Ishikawa (cell line): Measurements from ENCODE around the gene SLC6A13.

Source experiments
- CEBPB ChIP-seq: IDR thresholded peaks from 2 replicates; pipeline ENCODE4 v1.6.1; 2012
- CREB1 ChIP-seq: IDR thresholded peaks from 2 replicates; pipeline ENCODE4 v1.6.1; 2012; ENCODE audit warnings: low read depth
- EGR1 ChIP-seq: IDR thresholded peaks from 2 replicates; pipeline ENCODE4 v1.6.1; 2012
- EP300 ChIP-seq: IDR thresholded peaks from 2 replicates; pipeline ENCODE4 v1.6.1; 2012; ENCODE audit warnings: borderline replicate concordance
- FOXM1 ChIP-seq: IDR thresholded peaks from 2 replicates; pipeline ENCODE4 v1.6.1; 2012; ENCODE audit warnings: low read depth, borderline replicate concordance
- NFIC ChIP-seq: IDR thresholded peaks from 2 replicates; pipeline ENCODE4 v1.6.1; 2012
- RAD21 ChIP-seq: IDR thresholded peaks from 2 replicates; pipeline ENCODE4 v1.6.1; 2012; ENCODE audit warnings: low read depth
- TAF1 ChIP-seq: IDR thresholded peaks from 2 replicates; pipeline ENCODE4 v1.6.1; 2012; ENCODE audit warnings: low read depth, mild to moderate bottlenecking
- TCF12 ChIP-seq: IDR thresholded peaks from 2 replicates; pipeline ENCODE4 v1.6.1; 2012; ENCODE audit warnings: low read depth
- TEAD4 ChIP-seq: IDR thresholded peaks from 2 replicates; pipeline ENCODE4 v1.6.1; 2012
- YY1 ChIP-seq: IDR thresholded peaks from 2 replicates; pipeline ENCODE4 v1.6.1; 2012; ENCODE audit warnings: low read depth
- ZBTB7A ChIP-seq: IDR thresholded peaks from 2 replicates; pipeline ENCODE4 v1.6.1; 2012; ENCODE audit warnings: low read depth
- TF ChIP-seq, protein P1 (sequence below): IDR thresholded peaks from 2 replicates; pipeline ENCODE4 v1.6.1; 2012; ENCODE audit warnings: low read depth, mild to moderate bottlenecking
- TF ChIP-seq, protein P2 (sequence below): IDR thresholded peaks from 2 replicates; pipeline ENCODE4 v1.6.1; 2012
- TF ChIP-seq, protein P3 (sequence below): IDR thresholded peaks from 2 replicates; pipeline ENCODE4 v1.6.1; 2012

The SLC6A13 gene

DNA sequence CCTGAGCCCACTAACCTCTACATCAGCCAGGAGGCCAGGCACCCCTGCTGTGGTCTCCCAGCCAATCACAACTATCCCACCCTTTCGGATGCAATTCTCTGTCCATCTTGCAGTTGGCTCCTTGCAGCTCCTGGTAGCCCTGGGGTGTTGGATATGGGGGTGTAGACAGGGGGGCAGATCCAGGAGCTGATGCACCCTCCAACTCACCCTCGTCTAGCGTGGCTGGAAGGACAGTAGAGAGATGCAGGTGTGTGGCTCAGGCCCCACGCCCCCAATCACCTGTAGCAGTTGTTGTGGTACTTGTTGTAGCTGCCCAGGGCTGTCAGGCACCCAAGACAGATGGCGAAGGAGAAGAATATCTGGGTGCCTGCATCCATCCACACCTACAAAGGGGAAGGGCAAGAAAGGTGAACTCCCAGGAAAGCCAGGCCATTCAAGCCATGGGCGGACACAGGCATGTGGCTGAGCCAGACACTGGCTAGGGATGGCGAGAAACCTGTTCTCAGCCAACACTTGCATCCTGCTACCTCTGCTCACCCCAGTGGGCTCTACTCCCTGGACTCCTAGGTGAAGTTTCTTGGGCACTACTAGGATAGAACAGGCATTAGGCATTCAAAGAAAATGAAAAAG lies 35.2 kb downstream of the SLC6A13 start:
- TF ChIP-seq TEAD4: no peak
- TF ChIP-seq, protein P1, sequence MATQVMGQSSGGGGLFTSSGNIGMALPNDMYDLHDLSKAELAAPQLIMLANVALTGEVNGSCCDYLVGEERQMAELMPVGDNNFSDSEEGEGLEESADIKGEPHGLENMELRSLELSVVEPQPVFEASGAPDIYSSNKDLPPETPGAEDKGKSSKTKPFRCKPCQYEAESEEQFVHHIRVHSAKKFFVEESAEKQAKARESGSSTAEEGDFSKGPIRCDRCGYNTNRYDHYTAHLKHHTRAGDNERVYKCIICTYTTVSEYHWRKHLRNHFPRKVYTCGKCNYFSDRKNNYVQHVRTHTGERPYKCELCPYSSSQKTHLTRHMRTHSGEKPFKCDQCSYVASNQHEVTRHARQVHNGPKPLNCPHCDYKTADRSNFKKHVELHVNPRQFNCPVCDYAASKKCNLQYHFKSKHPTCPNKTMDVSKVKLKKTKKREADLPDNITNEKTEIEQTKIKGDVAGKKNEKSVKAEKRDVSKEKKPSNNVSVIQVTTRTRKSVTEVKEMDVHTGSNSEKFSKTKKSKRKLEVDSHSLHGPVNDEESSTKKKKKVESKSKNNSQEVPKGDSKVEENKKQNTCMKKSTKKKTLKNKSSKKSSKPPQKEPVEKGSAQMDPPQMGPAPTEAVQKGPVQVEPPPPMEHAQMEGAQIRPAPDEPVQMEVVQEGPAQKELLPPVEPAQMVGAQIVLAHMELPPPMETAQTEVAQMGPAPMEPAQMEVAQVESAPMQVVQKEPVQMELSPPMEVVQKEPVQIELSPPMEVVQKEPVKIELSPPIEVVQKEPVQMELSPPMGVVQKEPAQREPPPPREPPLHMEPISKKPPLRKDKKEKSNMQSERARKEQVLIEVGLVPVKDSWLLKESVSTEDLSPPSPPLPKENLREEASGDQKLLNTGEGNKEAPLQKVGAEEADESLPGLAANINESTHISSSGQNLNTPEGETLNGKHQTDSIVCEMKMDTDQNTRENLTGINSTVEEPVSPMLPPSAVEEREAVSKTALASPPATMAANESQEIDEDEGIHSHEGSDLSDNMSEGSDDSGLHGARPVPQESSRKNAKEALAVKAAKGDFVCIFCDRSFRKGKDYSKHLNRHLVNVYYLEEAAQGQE: no peak
- TF ChIP-seq TAF1: no peak
- TF ChIP-seq, protein P2, sequence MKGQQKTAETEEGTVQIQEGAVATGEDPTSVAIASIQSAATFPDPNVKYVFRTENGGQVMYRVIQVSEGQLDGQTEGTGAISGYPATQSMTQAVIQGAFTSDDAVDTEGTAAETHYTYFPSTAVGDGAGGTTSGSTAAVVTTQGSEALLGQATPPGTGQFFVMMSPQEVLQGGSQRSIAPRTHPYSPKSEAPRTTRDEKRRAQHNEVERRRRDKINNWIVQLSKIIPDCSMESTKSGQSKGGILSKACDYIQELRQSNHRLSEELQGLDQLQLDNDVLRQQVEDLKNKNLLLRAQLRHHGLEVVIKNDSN: no peak
- no peak for TF ChIP-seq FOXM1
- no peak for TF ChIP-seq YY1
- no peak for TF ChIP-seq EGR1
- TF ChIP-seq ZBTB7A: no peak
- no peak for TF ChIP-seq EP300
- TF ChIP-seq, protein P3, sequence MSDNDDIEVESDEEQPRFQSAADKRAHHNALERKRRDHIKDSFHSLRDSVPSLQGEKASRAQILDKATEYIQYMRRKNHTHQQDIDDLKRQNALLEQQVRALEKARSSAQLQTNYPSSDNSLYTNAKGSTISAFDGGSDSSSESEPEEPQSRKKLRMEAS: no peak
- no peak for TF ChIP-seq NFIC
- TF ChIP-seq RAD21: no peak
- TF ChIP-seq CEBPB: no peak
- no peak for TF ChIP-seq CREB1
- TF ChIP-seq TCF12: no peak

DNA sequence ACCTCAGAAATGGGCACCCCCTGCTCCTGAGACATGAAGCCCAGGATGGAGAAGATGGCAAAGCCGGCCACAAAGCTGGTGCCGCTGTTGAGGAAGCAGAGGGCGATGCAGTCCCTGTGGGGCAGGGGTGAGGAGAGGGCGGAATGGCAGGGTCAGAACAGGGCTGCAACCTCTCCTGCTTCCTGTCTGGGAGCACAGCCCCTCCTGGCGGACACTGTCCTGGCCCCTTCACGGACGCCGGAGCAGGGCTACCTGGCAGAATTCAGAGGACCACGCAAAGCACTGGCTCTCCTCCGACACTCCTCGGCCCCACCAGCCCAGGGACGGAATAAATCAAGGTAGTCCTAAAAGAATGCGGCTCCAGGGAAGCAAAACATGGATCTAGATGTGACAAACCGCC lies 36.2 kb downstream of the SLC6A13 start:
- TF ChIP-seq NFIC: no peak

DNA sequence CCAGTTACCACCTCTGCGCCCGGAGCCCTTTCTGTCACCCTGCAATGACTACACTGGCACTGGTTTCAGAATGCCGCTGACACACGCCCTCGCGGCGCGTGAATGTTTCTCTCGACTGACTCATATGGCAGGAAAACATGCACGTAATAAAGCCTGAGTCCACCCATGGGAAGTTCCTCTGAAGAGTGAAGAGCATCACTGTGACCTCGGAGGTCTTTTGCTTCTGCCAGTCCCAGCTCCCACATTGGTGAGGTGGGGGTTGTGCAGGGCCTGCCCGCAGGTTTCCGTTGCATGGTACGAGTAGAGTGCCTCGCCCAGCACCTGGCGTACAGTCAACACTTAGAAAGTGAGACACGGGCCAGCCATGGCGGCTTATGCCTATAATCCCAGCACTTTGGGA lies 37.6 kb downstream of the SLC6A13 start:
- no peak for TF ChIP-seq TCF12
- TF ChIP-seq, protein P1: no peak
- no peak for TF ChIP-seq YY1
- TF ChIP-seq ZBTB7A: no peak

DNA sequence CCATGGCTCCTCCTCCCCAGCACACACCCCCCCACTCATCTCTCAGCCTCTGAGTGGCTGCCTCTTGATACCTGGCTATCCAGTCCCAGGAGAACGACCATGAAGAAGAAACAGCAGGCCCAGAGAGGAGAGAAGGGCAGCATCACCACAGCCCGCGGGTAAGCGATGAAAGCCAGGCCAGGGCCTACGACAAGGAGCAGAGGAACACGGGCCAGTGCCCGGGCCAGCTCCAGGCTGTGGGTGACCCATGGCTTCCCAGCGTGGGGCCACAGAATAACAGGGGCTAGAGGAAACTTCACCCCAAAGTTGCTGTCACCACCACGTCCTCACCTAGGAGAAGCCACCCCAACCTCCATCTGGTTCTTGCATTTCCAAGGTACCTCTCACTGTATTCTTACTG lies 38.3 kb downstream of the SLC6A13 start:
- TF ChIP-seq EP300 (no peak), NFIC (no peak)

DNA sequence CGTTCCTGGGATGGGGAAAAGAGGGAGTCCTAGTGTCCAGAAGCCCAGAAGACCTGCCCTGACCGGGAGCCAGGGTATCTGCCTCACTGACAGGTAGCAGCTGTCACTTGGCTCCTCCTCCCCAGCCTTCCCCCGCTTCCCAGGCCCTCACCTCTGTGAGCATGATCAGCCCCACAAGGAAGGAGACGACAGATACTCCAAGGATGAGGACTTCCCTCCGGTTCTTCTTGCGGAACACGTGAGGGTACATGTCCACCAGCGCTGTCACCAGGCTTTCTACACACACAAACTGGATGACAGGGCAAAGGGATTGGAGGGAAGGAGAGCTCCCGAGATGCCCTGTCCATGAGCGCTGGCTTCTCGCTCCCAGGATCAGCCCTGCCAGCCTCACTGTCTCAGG lies 38.8 kb downstream of the SLC6A13 start:
- TF ChIP-seq EGR1 (no peak), NFIC (no peak), TEAD4 (no peak), EP300 (no peak), RAD21 (no peak), ZBTB7A (no peak), CEBPB (no peak), CREB1 (no peak), YY1 (no peak), FOXM1 (no peak), TCF12 (no peak), TAF1 (no peak)
- TF ChIP-seq, protein P1: no peak
- TF ChIP-seq, protein P3: no peak
- TF ChIP-seq, protein P2: no peak

DNA sequence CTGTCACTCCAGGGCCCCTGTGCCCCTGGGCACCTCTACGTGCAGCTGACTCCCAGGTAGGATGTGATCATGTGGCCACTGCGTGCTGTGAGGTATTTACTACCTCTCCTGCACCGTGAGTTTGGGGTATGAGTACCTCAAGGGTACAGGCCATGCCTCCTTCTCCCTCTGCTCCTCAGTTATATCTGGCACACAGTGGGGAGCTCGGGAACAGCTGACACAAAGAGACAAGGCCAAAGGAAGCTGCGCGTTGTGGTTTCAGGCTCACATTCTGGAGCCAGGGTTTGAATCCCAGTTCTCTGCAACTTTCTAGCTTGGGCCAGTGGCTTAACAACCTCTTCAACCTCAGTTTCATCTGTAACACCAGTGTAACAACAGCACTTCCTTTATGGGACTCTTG lies 40.9 kb downstream of the SLC6A13 start:
- TF ChIP-seq RAD21 (no peak), NFIC (no peak), CEBPB (no peak), TCF12 (no peak), FOXM1 (no peak), YY1 (no peak), EP300 (no peak), ZBTB7A (no peak), CREB1 (no peak), TAF1 (no peak), EGR1 (no peak)
- TF ChIP-seq, protein P2: no peak
- TF ChIP-seq, protein P1: no peak
- TF ChIP-seq, protein P3: no peak
